ENCODE results near the gene DERA.

The DERA gene

GRCh38 chr12:16063726-16064125 lies 152.6 kb downstream of the DERA start:
- Histone ChIP-seq H3F3A (ENCODE audit: insufficient read depth, low read length) (no peaks in the 10 kb centered on the region), H3K36me3 (ENCODE audit: insufficient read depth, low read length) (no peaks in the 10 kb centered on the region), H3K79me2 (ENCODE audit: insufficient read depth, low read length) (no peaks in the 10 kb centered on the region), H3K27me3 (ENCODE audit: insufficient read depth, low read length) (no peaks in the 10 kb centered on the region), H3K27ac (ENCODE audit: low read depth, low read length, poor library complexity, severe bottlenecking) (no peak overlapping the region), H3K4me2 (ENCODE audit: low read length) (no peak overlapping the region), H2AFZ (ENCODE audit: low read length) (no peak overlapping the region), H4K20me1 (ENCODE audit: insufficient read depth, low read length) (no peaks in the 10 kb centered on the region), H3K4me1 (ENCODE audit: insufficient read depth, low read length, severe bottlenecking) (no peaks in the 10 kb centered on the region), H3K9ac (ENCODE audit: low read length) (no peak overlapping the region), H3K9me3 (ENCODE audit: low read length) (no peaks in the 10 kb centered on the region), H3K9me2 (ENCODE audit: low read depth, low read length) (no peaks in the 10 kb centered on the region), H3K4me3 (ENCODE audit: low read depth, low read length, poor library complexity, severe bottlenecking) (no peak overlapping the region)
- TF ChIP-seq CTCF (IDR thresholded peaks at IDR 0.05; ENCODE audit: low read length) (no peak), EZH2 (IDR thresholded peaks at IDR 0.05; ENCODE audit: borderline replicate concordance, low read length) (no peak)

- no peak overlapping the region for H3K9ac ChIP-seq (ENCODE audit: low read length)
- H3F3A ChIP-seq (ENCODE audit: insufficient read depth, low read length) = no peaks in the 10 kb centered on the region
- no peak overlapping the region for H2AFZ ChIP-seq (ENCODE audit: low read length)
- no peaks in the 10 kb centered on the region for H4K20me1 ChIP-seq (ENCODE audit: insufficient read depth, low read length)
- H3K4me1 ChIP-seq (ENCODE audit: insufficient read depth, low read length, severe bottlenecking) = no peaks in the 10 kb centered on the region
- no peak overlapping the region for H3K27ac ChIP-seq (ENCODE audit: low read depth, low read length, poor library complexity, severe bottlenecking)
- TF ChIP-seq EZH2 (IDR thresholded peaks at IDR 0.05; ENCODE audit: borderline replicate concordance, low read length) (no peak), CTCF (IDR thresholded peaks at IDR 0.05; ENCODE audit: low read length) (no peak)
- no peaks in the 10 kb centered on the region for H3K9me3 ChIP-seq (ENCODE audit: low read length)
- H3K9me2 ChIP-seq (ENCODE audit: low read depth, low read length) = no peaks in the 10 kb centered on the region
- no peak overlapping the region for H3K4me2 ChIP-seq (ENCODE audit: low read length)
- no peak overlapping the region for H3K4me3 ChIP-seq (ENCODE audit: low read depth, low read length, poor library complexity, severe bottlenecking)
- H3K36me3 ChIP-seq (ENCODE audit: insufficient read depth, low read length) = no peaks in the 10 kb centered on the region
- H3K79me2 ChIP-seq (ENCODE audit: insufficient read depth, low read length) = no peaks in the 10 kb centered on the region
- no peaks in the 10 kb centered on the region for H3K27me3 ChIP-seq (ENCODE audit: insufficient read depth, low read length)
Measured at GRCh38 chr12:16070113-16070512, 159.0 kb downstream of the DERA start.

DNA sequence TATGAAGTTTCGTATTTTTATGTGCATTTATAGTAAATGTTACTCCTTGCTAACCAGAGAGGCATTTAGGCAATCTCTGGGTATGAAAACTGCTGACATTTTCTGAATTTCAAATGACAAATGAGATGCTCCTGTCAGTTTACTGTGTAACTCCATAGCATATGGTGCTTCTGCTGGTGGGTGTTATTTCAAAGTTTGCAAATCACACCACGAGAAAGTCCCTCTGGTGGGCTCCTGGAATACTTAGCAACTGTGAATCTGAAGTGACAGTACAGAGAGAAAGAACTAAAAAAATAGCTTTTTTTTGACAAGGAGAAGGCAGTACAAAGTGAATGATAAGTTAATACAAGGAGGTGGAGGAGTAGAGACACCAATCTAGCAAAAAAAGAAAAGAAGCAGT lies 161.5 kb downstream of the DERA start:
- H2AFZ ChIP-seq (ENCODE audit: low read length) = no peak overlapping the region
- no peaks in the 10 kb centered on the region for H3F3A ChIP-seq (ENCODE audit: insufficient read depth, low read length)
- no peaks in the 10 kb centered on the region for H3K9me2 ChIP-seq (ENCODE audit: low read depth, low read length)
- TF ChIP-seq EZH2 (IDR thresholded peaks at IDR 0.05; ENCODE audit: borderline replicate concordance, low read length) (no peak), CTCF (IDR thresholded peaks at IDR 0.05; ENCODE audit: low read length) (no peak)
- H3K9ac ChIP-seq (ENCODE audit: low read length) = no peak overlapping the region
- H3K27me3 ChIP-seq (ENCODE audit: insufficient read depth, low read length) = no peaks in the 10 kb centered on the region
- no peak overlapping the region for H3K4me2 ChIP-seq (ENCODE audit: low read length)
- no peaks in the 10 kb centered on the region for H3K4me1 ChIP-seq (ENCODE audit: insufficient read depth, low read length, severe bottlenecking)
- H4K20me1 ChIP-seq (ENCODE audit: insufficient read depth, low read length) = no peaks in the 10 kb centered on the region
- H3K36me3 ChIP-seq (ENCODE audit: insufficient read depth, low read length) = no peaks in the 10 kb centered on the region
- no peaks in the 10 kb centered on the region for H3K9me3 ChIP-seq (ENCODE audit: low read length)
- no peaks in the 10 kb centered on the region for H3K79me2 ChIP-seq (ENCODE audit: insufficient read depth, low read length)
- H3K4me3 ChIP-seq (ENCODE audit: low read depth, low read length, poor library complexity, severe bottlenecking) = no peak overlapping the region
- H3K27ac ChIP-seq (ENCODE audit: low read depth, low read length, poor library complexity, severe bottlenecking) = no peak overlapping the region

Measured in OCI-LY1 (cell line).